NCI-H510A treated with DMSO at 0.1 percent for 48 hours (cell line): ENCODE results near the gene PTPRN2.
A peak's percentile ranks its signal among the peaks of the same experiment; 100 is the strongest.

Experiments
- DNase-seq: peaks from one replicate; lab custom pipeline; 2025; lab: John Stamatoyannopoulos, UW

The PTPRN2 gene

DNA sequence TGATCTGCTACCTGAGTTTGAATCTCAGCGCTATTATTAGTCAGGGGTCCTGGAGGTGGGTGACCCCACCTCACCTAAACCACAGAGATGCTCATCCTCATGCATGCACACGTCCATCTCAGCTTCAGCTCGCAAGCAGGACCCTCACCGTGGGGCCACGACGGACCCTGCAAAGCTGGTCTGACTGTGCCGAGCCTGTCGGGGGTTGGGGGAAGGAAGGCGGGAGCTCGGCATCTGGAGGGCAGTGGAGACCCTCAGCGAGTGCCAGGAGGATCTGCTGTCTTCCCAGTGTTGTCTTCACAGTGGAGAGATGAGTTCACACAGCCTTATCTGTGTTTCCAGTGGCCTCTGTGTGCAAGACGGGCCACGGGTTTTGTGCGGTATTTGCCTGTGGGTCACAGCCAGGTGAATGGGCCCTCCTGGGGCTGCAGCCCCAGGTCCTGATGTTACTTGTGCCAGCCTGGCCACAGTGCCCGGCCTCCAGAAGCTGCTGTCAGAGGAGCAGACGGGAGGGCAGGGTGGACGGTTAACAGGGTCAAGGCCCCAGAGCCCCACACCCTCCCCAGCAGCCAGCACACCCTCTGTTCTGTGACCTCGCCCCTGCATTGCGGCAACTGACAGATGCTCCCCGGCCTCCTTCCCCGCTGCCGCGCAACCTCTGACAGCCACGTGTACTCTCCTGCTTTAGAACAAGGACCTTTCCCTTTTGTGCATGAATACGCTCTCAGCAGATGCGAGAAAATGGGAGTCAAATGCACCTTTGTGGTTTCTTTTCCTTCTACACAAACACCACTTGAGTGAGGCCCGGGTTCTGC, 722.1 kb downstream of the PTPRN2 start:
- no peak for DNase-seq

DNA sequence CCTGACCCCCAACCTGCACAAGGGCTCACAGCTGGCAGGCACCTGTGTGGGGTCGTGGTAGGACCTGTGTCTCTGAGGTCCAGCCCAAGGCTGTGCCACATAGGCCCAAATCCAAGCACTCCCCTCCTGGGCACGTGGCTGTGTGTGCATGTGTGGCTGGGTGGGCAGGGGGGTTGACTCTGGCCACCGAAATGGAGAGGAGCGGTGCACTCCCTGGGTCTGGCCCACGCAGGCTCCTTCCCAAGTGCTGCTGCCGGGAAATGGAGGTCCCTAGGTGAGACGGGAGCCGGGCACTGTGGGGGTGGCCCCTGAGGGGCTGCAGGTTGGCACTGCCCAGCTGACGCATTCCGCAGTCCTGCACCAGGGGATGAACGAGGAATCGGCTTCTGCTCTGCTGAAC, 722.7 kb downstream of the PTPRN2 start:
- no peak for DNase-seq

DNA sequence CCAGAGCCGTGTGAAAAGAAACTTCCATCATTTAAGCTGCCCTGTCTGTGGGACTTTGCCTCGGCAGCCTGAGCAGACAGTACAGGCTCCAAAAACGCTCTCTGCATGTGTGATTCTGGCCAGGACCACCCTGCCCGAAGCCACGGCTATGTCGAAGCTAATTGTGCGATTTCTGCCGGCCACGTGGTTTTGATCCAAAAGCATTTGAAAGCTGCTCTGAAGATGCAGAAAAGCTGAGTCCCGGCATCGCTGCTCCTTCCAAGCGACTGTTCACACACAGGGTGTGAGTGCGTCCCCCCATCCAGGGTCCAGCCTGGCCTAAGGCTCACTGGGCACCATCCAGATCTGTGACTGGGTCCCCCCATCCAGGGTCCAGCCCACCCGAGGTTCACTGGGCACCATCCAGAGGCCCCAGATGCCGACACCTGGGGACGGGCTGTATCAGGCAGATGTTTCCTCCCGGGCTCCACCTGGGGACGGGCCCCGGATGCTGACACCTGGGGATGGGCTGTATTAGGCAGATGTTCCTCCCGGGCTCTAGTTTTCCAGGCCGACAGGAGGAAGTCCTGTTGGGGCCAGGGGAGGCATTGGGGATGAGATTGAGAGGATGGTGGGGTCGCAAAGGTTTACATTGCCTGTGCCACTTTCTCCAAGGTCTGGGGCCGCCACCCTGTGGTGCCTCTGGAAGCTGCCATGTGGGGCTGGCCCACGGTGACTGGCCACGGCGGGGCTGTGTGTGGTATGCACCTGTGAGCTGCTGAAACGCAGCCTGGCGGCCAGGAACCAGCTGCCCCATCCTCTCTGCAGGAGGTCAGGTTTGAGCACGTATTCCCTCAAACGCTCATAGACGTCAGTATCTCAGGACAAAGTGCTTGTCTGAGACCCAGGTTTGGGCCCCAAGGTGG, 723.5 kb downstream of the PTPRN2 start:
- no peak for DNase-seq

DNA sequence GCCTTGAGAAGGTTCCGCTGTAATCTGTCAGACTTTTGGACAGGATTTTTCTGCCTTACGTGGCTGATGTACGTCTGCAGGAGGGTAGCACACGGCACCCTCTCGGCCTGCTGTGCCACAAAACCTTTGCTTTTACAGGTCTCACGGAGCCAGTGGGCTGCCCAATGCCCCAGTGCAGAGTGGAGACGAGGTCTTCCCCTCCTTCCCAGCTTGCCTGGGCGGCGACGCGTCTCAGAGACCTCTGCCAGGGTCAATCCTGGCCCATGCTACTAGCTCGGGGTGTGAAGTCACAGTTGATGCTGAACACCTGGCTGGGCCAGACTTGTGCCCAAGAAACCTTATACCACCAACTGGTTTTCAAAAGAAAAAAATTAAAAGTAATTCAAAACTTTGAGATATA, 724.4 kb downstream of the PTPRN2 start:
- DNase-seq: no peak

DNA sequence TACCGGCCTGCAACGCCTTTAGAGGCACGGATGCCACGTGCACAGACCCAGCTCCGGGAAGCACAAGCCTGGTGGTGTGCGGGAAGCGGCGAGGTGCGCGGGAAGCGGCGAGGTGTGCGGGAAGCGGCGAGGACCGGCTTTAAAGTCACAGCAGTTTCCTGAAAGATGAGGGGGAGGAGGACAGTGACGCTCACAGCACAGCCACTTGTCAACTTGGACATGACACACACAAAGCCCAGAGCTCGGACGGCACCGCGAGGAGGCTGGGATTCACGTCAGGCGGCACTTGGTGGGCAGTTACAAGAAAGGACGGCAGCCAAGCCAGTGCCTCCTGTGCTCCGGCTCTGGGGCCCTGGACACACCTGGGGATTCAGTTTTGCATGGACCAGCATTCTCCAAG, 724.9 kb downstream of the PTPRN2 start:
- no peak for DNase-seq

DNA sequence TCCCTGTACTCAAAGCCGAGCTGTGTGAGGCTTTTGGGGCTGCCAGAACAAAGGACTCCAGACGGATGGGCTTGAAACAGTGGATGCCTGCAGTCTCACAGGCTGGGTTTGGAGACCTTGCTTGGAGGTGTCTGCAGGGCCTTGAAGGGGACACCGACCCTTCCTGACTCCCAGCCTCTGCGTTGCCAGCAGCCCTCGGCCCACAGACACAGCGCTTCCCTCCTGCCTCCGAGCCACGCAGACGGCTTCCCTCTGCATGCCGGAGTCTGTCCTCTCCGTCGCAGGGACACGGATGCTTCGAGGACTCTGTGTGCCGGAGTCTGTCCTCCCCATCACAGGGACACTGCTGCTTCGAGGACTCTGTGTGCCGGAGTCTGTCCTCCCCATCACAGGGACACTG, 726.1 kb downstream of the PTPRN2 start:
- no peak for DNase-seq

DNA sequence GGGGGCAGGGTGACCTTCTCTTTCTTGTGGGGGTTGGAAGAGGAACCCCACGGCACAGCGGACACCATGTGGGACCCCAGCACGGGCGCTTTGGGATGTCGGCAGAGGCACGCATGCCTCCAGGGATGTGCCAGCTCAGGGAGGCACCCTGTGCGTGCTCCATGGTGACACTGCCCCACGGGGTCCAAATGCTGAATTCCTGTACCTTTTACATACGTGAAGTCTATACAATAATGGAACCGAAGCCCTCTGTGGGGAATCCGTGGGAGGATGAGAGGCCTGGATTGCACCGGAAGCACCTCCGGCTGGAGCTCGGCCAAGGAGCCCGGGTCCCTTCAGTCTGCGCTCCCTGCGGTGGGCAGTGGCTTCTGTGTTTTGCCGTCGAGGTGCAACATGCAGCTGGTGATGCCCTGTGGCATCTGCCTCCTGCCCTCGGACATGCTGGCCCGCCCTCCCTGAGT, 726.6 kb downstream of the PTPRN2 start:
- DNase-seq: no peak

DNA sequence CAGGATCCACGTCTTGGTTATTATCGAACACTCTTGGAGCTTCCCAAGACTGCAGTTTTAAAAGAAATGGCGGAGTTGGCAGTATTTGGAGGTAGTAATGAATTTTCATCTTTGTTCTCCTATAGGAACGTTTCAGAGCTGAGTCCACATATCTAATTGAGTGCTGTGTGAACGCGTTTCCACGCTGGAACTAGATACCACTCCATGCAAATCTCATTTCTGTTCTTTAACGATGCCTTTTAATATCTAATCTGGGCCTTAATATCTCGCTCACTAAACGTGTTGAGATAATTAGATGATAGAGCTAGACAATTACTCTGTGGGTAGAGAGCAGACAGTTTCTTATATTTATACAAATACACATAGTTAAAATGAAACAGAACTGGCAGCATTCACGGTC, 727.2 kb downstream of the PTPRN2 start:
- DNase-seq: no peak

DNA sequence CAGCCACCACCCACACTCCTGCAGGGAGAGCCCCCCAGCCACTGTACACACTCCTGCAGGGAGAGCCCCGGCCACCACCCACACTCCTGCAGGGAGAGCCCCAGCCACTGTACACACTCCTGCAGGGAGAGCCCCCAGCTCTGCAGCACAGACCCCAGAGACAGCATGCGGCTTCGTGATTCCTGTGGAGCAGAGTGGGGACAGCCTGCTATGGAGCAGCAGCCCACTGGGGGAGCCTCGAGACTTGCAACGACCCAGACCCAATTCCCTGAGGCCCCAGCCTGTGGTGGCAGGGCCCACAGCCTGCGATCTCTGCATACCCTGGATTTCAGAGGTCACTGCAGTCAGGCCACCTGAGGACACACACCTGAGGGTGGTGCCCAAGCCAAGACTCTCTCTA, 727.7 kb downstream of the PTPRN2 start:
- DNase-seq: no peak

DNA sequence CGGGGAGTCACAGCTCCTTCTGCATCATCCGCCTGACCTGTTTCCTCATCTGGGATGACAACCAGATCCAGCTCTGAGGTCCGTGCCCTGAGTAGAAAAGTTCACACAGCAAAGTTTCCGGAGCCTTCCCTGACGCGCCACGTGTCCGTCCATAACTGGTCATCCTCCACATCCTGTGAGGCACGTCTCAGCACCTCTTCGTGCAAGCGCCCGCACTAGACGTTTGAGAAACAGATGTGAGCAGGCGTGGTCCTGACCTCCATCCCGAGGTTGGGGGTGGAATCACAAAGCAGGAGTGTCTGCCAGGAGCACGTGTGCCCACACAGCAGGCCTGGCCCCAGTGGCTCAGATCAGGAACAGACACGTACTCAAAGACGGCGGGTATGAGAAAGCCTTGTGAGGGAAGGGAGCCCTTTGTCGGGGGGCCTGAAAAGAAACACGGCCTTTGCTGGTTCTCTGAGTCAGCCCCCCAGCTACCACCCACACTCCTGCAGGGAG, 730.0 kb downstream of the PTPRN2 start:
- no peak for DNase-seq

DNA sequence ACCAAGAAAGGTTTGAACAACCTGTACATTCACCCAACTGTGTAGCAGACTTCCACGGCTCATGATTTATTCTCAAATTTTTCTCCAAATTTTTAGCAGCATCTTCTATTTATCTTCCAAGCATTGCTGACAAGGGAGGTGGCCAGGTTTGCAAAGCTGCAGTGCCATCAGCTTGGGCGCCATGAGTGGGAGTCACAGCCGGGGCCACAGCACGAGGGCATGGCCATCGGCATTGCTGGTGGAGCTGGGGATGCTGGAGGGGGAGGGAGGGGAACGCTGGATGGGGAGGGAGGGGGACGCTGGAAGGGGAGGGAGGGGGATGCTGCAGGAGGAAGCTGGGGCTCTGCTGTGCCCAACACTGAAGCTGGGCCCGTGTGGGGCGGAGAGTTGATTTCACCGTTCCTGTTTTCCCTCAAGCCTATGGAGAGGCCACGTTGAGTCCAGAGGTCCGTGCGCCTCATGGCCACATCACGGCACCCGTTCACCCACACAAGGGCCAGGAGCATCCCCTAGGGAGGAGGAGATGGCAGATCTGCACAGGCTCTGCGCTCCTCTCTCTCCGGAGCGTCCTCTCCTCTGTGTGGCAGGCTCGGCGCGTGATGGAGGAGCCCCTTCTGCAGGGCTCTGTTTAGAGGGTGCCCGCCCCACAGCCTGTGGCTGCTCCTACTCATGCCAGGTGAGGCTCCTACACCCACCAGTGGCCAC, 730.6 kb downstream of the PTPRN2 start:
- no peak for DNase-seq

DNA sequence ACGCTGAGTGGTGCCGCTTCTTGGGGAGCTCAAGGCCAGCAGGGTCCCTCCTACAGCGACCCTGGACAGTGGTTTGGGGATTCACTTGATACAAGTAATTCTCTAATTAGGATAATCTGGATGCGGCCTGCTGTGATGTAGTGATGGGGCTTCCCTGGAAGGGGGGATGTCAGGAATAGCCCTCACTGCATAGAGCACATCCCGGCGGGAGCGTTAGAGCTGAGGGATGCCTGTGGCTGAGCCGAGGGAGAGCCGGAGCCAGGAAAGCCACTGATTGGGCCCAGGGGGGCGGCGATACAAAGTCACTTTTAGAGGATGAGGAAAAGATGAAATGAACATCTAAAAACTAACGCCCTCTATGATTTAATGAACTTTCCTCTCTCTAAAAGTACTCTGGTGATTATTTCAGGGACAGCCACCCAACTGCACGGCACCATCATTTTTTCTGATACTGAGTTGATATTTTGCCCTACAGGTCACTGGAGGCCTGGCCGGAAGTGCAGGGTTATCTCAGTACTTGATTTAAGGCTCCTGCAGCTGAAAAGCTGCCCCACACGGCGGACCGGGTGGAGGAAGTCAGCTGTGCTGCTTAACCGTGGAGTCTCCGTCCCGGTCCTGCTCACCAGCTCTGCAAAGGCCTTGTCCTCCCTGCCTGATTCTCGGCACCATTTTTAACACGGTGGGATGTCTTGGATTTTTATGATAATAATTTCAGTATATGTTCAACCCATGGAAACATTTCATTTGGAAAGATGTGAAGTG, 732.0 kb downstream of the PTPRN2 start:
- DNase-seq: no peak

DNA sequence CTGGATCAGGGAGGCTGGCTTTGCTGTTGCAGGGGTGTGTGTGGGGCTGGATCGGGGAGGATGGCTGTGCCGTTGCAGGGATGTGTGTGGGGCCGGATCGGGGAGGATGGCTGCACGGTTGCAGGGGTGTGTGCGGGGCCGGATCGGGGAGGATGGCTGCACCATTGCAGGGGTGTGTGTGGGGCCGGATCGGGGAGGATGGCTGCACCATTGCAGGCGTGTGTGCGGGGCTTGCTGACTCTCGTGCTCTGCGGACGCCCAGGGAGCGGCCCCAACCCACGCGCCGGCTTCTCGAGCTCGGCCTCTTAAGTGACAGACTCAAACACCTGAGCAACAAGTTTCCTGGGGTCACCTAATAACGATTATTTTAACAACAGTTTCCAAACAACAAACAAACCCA, 732.6 kb downstream of the PTPRN2 start:
- no peak for DNase-seq

DNA sequence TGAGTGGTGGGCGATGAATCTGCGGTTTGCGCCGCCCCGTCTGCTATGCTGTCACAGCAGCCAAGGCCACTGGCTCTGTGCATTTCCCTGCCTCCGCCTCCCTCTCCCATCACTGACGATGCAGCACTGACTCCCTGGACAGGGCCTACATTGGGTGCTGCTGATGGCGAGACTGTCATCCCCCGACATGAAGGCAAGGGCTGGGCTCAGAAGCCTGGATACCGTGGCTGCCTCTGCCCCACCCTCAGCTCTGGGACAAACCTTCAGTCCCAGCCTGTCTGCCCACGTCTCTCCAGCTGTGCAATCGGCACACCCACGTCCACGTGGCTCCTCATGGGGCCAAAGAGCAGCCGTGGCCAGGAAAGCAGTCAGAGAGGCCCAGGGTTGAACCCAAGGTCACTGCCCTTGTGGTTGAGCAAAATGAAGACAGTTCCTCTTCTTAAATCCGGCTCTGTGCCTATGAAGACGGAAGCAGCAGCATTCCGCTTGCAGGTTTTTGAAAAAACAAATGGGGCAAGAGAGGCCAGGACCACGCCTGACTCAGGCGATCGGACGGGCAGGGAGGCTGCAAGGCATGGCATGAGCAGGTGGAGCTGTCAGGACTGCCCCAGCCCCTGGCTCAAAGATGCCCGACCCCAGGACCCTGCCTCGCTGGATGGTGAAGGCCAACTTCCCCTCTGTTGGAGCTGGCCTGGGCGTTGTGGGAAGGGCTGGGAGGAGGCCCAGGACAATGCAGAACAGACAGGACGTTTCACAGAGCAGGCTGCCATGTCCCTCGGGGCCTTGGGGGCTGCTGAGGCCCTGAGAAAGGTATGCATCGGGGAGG, 733.3 kb downstream of the PTPRN2 start:
- no peak for DNase-seq

DNA sequence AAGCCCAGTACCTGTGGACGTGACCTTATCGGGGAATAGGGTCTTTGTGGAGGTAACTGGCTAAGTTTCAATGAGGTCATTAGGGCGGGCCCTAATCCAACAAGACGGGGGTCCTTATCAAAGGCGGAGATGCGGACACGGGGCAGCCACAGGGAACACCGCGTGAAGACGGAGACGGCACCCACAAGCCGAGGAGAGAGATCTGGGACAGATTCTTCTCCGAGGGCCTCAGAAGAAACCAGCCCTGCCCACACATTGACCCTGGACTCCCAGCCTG, 733.9 kb downstream of the PTPRN2 start:
- DNase-seq: no peak

DNA sequence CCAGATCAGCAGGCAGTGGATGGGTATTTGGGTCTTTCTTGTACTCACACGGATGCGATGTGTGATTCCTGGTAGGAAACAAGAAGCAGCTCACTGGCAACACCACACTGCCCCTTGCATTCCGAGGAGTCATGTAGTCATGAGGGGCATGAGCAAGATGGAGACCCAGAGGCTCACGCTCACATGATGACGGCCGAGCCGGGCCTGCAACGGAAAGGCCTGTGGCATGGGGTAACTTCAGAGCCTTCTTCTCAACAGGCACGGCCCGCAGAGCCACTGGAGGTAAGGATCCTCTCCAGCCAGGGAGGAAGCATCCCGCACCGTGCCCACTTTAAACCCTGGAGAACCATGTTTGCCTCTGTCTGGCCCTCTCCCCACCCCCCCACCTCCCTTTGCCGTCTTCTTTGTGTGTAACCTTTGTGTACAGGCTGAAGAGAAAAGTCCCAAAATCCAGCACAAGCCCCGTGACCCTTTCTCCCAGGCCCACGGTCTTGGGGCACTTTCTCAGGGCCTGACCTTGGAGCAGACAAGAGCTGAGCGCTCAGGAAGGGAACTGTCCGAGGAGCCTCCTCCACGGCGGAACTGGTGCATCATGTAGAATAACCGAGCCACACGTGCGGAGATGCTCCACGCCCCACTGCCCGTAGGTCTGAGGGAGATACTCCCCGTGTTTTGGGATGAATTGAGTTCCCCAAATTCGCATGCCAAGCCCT, 734.4 kb downstream of the PTPRN2 start:
- DNase-seq: no peak

DNA sequence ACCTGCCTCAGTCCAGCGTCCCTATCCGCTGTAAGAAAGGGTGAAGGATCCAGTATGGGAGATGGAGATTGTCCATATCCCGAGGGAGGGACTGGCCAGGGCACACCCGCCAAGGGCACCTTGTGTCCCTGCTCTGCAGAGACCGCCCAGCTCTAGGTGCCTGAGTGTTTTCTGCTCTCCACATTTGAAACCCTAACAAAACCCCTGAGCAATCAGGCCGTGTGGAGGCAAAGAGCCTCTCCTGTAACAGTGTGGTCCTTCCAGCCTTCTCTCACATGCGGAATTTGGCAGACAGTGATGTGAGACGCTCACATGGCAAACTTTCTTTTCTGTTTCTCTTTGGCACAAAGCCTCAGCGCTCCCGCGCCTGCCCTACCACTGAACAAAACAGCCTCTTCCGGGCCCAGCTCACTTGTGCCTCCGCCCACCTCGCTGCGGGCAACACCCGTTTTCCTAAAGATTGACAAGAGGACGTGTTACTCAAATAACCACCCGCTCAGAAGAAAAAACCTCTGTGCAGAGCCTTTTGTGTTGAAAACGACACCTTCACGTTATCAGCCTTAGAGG, 736.0 kb downstream of the PTPRN2 start:
- peak; percentile 86 for DNase-seq

DNA sequence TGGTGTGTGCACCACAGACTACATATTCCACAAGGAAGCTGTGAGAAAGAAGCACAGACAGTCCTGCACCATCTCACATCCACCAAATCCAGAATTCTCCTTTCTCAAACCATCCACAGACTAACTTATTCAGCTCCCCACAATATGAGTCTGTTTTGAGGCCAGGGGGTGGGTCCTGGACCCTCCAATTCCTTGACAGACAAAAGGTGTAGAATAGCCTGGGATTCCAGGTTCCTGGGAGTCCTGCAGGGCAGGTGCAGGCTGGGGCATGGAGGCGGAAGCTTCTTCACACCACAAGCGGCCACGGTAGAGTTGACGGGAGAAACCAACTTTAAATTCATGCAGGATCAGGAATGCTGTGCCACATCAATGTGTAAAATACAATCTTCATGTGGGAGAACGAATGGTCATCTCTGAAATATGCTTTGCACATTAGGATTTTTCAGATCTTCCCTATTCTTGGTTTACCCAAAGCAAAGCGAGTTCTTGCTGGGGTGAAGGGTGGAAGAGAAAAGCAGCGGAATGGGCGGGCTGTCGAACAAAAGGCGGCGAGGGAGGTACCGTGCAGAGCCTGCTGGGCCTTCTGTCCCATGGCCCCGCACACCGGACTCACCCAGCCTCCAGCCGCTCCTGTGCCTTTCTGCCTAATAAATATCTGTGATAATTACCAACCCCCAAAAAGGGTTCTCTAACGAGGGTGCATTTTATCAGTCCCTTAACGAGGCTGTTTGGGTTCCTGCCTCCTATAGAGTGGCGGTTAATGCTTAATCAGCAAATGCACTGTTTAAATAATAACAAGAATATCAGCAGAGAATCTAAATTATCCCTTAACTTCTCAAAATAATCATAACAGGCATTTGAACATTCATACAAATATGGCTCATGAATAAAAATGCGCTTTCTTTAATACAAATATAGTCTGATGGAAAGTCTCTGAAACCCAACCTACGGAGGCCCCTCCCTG, 736.9 kb downstream of the PTPRN2 start:
- no peak for DNase-seq

DNA sequence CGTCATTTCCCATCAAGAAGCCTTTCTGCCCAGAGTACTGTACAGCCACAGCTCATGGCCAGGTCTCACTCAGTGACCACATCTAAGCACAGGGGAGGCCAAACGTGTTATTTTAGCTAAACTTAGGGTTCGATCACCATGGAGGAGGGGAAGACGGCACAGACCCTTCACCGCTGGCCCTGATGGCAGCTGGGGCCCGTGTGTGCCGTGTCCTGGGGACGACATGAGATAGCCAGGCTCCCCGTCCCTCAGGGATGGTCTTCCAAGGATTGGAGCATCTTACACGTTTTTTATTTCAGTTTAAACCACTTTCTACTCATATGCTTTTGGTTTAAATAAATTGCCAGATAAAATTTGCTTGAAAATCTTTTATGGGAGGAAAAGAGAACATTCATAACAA, 737.9 kb downstream of the PTPRN2 start:
- no peak for DNase-seq
